ENCODE data around the gene NTRK1.

Gene NTRK1

DNA sequence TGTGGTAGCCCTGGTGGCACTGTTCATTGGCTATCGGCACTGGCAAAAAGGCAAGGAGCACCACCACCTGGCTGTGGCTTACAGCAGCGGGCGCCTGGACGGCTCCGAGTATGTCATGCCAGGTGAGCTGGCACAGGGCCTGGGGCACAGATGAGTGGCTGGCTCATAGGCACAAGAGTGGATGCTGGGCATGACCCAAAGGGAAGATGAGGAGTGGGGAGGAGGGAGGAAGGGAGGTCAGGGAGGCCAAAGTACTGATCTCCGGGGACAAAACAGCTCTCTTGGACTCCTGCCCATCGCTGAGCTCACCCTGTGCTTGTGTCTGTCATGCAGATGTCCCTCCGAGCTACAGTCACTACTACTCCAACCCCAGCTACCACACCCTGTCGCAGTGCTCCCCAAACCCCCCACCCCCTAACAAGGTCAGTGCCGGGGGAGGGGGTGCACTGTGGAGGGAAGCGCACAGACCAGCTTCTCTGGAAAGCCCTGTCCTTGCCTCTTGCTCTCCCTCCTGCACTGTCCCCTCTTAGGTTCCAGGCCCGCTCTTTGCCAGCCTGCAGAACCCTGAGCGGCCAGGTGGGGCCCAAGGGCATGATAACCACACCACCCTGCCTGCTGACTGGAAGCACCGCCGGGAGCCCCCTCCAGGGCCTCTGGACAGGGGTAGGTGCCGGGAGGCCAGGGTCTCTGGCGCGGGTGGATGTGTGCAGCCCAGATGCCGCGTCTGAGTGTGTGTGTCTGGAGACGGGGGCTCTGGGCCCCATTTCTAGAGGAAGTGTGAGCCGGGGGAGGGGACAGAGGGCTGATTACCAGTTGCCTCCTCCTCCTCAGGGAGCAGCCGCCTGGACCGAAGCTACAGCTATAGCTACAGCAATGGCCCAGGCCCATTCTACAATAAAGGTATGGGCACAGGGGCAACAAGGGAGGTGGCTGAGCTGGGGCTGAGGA lies 52.5 kb downstream of the NTRK1 start:
- H3K27me3 ChIP-seq (ENCODE audit: insufficient read depth, low read length) = peaks cover 31% of the 10 kb centered on the region
- no peak overlapping the region for H3K9ac ChIP-seq (ENCODE audit: low read depth, low read length)
- H3K36me3 ChIP-seq (ENCODE audit: insufficient read depth, low read depth, low read length) = no peaks in the 10 kb centered on the region
- H3K9me3 ChIP-seq (ENCODE audit: insufficient read depth, low read depth, low read length) = no peaks in the 10 kb centered on the region
- no peak overlapping the region for H3K4me3 ChIP-seq (ENCODE audit: low read length)
- H3K4me1 ChIP-seq (ENCODE audit: insufficient read depth, low read length) = no peaks in the 10 kb centered on the region
- H3K27ac ChIP-seq (ENCODE audit: low read length) = no peak overlapping the region

GRCh38 chr1:156913809-156914387 lies 53.2 kb downstream of the NTRK1 start:
- Histone ChIP-seq H3K4me3 (ENCODE audit: low read length) (no peak overlapping the region), H3K9ac (ENCODE audit: low read depth, low read length) (no peak overlapping the region), H3K27ac (ENCODE audit: low read length) (no peak overlapping the region), H3K36me3 (ENCODE audit: insufficient read depth, low read depth, low read length) (no peaks in the 10 kb centered on the region), H3K9me3 (ENCODE audit: insufficient read depth, low read depth, low read length) (no peaks in the 10 kb centered on the region), H3K27me3 (ENCODE audit: insufficient read depth, low read length) (peaks cover 39% of the 10 kb centered on the region), H3K4me1 (ENCODE audit: insufficient read depth, low read length) (no peaks in the 10 kb centered on the region)

- Histone ChIP-seq H3K9ac (ENCODE audit: low read depth, low read length) (no peak overlapping the region), H3K36me3 (ENCODE audit: insufficient read depth, low read depth, low read length) (no peaks in the 10 kb centered on the region), H3K4me1 (ENCODE audit: insufficient read depth, low read length) (no peaks in the 10 kb centered on the region), H3K27me3 (ENCODE audit: insufficient read depth, low read length) (peaks cover 44% of the 10 kb centered on the region), H3K27ac (ENCODE audit: low read length) (no peak overlapping the region), H3K9me3 (ENCODE audit: insufficient read depth, low read depth, low read length) (no peaks in the 10 kb centered on the region), H3K4me3 (ENCODE audit: low read length) (no peak overlapping the region)
Observed at GRCh38 chr1:156914440-156914856, 53.8 kb downstream of the NTRK1 start.

- no peak within 1 kb of the TSS for H3K9ac ChIP-seq (ENCODE audit: low read depth, low read length)
- H3K27ac ChIP-seq (ENCODE audit: low read length) = no peak within 1 kb of the TSS
- no peaks in the 10 kb centered on the region; the same call in 1 of the 2 replicates for H3K9me3 ChIP-seq (ENCODE audit: insufficient read depth, low read depth, low read length)
- H3K36me3 ChIP-seq (ENCODE audit: insufficient read depth, low read depth, low read length) = no peaks in the 10 kb centered on the region
- H3K4me3 ChIP-seq (ENCODE audit: low read length) = peak within 1 kb of the TSS; percentile 68; the same call in 1 of the 2 replicates
- peaks cover 4% of the 10 kb centered on the region; the same call in 1 of the 2 replicates for H3K4me1 ChIP-seq (ENCODE audit: insufficient read depth, low read length)
- peaks cover 86% of the 10 kb centered on the region for H3K27me3 ChIP-seq (ENCODE audit: insufficient read depth, low read length)
Observed at GRCh38 chr1:156920233-156921052, 59.8 kb downstream of the NTRK1 start, which contains the start of gene LRRC71. Gene LRRC71 (plus strand): TSS chr1:156920632. CDS start chr1:156920804, 172 bp downstream.

- peaks cover 88% of the 10 kb centered on the region for H3K27me3 ChIP-seq (ENCODE audit: insufficient read depth, low read length)
- H3K4me3 ChIP-seq (ENCODE audit: low read length) = peak overlapping the region; percentile 68; the same call in 1 of the 2 replicates
- H3K4me1 ChIP-seq (ENCODE audit: insufficient read depth, low read length) = peaks cover 4% of the 10 kb centered on the region; the same call in 1 of the 2 replicates
- H3K27ac ChIP-seq (ENCODE audit: low read length) = no peak overlapping the region
- no peak overlapping the region for H3K9ac ChIP-seq (ENCODE audit: low read depth, low read length)
- H3K9me3 ChIP-seq (ENCODE audit: insufficient read depth, low read depth, low read length) = no peaks in the 10 kb centered on the region; the same call in 1 of the 2 replicates
- H3K36me3 ChIP-seq (ENCODE audit: insufficient read depth, low read depth, low read length) = no peaks in the 10 kb centered on the region
Observed at GRCh38 chr1:156921053-156921529, 60.4 kb downstream of the NTRK1 start.

DNA sequence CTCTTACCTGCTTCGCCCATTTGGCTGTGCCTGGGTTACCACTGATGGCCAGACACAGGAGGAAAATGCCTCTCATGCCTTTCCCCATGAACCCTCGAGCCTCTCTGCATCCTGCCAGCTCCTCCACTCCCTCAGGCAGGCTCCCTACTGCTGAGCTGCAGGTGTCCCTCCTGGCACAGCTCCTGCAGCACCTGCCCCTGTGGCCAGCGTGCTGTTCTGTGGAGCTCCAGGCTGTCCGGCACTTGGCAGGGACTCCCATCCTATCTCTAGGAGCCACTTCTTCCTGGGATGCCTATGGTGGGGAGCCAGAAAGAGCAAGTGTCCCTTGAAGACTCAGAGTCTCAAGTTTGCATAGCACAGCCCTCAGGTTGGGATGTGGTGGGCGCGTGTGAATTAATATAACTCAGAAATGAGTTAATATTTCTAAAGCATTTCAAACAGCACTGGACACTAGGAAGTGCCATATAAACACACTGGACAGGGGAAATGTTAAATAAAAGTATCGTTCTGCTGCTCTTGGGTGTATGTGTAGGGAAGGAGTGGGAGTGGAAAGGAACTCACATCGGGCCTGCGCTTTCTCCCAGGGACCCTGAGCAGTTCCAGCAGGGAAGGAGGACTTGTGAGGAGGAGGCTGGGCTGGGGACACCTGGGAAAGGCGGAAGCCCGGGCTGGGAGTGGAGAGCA lies 62.5 kb downstream of the NTRK1 start:
- Histone ChIP-seq H3K4me3 (ENCODE audit: low read length) (peak overlapping the region; percentile 64), H3K27ac (ENCODE audit: low read length) (no peak overlapping the region), H3K27me3 (ENCODE audit: insufficient read depth, low read length) (peaks cover 100% of the 10 kb centered on the region), H3K36me3 (ENCODE audit: insufficient read depth, low read depth, low read length) (no peaks in the 10 kb centered on the region), H3K9ac (ENCODE audit: low read depth, low read length) (no peak overlapping the region), H3K9me3 (ENCODE audit: insufficient read depth, low read depth, low read length) (no peaks in the 10 kb centered on the region; the same call in 1 of the 2 replicates), H3K4me1 (ENCODE audit: insufficient read depth, low read length) (peaks cover 4% of the 10 kb centered on the region; the same call in 1 of the 2 replicates)

DNA sequence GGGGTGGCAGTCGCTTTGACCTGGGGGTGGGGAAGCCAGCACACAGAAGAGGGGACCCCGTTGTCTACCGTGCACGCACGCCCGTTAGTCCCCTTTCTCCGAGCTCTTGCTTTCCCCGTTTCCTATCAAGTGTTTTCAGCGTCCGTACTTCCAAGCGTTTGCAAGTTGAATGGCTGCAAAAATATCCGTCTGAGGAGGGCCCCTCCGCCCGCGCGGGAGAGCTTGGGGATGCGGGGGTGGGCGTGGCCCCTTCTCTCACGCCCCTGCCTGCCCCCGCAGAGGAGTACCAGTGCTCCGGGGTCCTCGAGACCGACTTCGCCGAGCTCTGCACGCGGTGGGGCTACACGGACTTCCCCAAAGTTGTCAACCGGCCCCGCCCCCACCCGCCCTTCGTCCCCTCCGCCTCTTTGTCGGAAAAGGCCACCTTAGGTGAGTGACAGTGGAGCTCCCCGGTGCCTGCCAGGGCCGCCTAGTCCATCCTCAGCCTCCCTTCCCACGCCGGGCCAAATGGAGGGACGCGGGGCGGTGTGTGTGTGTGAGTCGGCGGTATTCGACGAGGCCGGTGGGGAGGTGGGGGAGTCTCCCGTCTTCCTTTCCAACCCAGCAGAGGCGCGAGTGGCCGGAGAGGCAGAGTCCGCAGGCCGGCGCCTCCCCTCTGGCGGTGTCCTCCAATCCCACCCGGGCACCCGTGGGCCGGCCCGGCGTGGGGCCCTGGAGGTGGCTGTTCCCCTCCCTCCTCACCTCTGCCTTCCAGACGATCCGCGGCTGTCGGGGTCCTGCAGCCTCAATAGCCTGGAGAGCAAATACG lies 63.2 kb downstream of the NTRK1 start:
- H3K9me3 ChIP-seq (ENCODE audit: insufficient read depth, low read depth, low read length) = no peaks in the 10 kb centered on the region; the same call in 1 of the 2 replicates
- no peaks in the 10 kb centered on the region for H3K36me3 ChIP-seq (ENCODE audit: insufficient read depth, low read depth, low read length)
- H3K4me1 ChIP-seq (ENCODE audit: insufficient read depth, low read length) = peaks cover 4% of the 10 kb centered on the region; the same call in 1 of the 2 replicates
- no peak overlapping the region for H3K27ac ChIP-seq (ENCODE audit: low read length)
- H3K4me3 ChIP-seq (ENCODE audit: low read length) = peak overlapping the region; percentile 64
- peaks cover 100% of the 10 kb centered on the region for H3K27me3 ChIP-seq (ENCODE audit: insufficient read depth, low read length)
- H3K9ac ChIP-seq (ENCODE audit: low read depth, low read length) = no peak overlapping the region

DNA sequence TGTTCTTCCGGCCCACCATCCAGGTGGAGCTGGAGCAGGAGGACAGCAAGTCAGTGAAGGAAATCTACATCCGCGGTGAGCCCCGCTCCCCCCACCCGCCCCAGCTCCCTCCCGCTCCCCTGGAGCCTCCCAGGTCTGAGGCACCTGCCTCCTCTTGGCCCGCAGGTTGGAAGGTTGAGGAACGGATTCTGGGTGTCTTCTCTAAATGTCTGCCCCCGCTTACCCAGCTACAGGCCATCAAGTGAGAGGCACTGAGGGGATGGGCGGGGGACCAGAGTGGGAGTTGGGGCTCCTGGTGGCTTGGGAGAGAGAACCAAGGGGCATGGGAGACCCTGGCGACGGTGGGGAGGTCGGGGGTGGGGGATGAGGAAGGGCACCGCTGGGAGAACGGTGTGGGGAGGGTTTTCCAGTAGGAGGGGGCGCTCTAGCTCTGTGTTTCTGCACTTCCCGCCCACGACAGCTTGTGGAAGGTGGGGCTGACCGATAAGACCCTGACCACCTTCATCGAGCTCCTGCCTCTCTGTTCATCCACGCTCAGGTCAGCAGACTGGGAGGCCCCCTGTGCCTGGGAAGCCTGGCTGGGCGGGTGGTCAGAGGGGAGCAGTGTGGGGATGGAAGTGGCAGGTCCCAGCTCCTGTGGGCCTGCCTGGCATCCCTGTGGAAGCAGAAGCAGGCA lies 64.0 kb downstream of the NTRK1 start:
- H3K36me3 ChIP-seq (ENCODE audit: insufficient read depth, low read depth, low read length) = no peaks in the 10 kb centered on the region
- H3K27me3 ChIP-seq (ENCODE audit: insufficient read depth, low read length) = peaks cover 100% of the 10 kb centered on the region
- H3K9me3 ChIP-seq (ENCODE audit: insufficient read depth, low read depth, low read length) = no peaks in the 10 kb centered on the region; the same call in 1 of the 2 replicates
- H3K27ac ChIP-seq (ENCODE audit: low read length) = no peak overlapping the region
- H3K4me1 ChIP-seq (ENCODE audit: insufficient read depth, low read length) = peaks cover 4% of the 10 kb centered on the region; the same call in 1 of the 2 replicates
- H3K4me3 ChIP-seq (ENCODE audit: low read length) = peak overlapping the region; percentile 64; the same call in 1 of the 2 replicates
- no peak overlapping the region for H3K9ac ChIP-seq (ENCODE audit: low read depth, low read length)

DNA sequence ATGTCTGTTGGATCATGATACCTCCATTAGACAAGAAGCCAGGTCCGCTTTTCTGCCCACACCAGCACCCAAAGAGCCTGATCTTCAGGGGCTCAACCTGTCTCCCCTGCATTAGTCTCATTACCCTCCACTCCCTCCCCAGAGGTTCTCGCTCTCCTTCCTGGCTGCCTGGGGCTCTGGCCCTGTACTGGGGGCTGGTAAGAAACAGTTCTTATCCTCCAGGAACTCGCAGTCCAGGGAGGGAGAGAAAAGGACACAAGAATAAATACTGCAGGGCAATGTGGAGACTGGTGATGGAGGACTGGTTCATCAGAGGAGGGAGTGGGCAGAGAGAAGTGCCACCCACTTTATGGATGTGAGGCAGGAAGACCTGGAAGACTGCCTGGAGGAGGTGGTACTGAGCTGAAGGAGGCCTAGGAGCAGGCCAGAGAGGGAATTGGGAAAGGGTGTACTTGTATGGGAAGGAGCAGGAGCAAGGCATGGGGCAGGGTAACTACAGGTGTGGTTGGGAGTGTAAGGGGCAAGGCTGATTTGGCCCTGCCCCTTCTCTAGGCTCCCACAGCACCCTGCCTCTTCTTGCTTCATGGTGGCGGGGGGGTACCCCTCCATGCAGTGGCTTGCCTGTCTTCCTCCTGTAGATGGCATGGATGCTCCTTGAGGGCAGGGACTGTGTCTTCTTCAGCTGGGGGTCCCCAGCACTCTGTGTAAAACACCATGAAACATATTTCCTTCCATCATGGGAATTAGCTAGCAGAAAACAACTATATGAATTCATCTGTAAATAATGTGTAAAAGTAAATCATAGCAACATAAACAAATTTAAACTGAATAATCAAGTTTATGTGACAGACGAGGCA lies 64.7 kb downstream of the NTRK1 start:
- H3K9ac ChIP-seq (ENCODE audit: low read depth, low read length) = no peak overlapping the region
- no peaks in the 10 kb centered on the region; the same call in 1 of the 2 replicates for H3K9me3 ChIP-seq (ENCODE audit: insufficient read depth, low read depth, low read length)
- no peak overlapping the region for H3K27ac ChIP-seq (ENCODE audit: low read length)
- no peak overlapping the region for H3K4me3 ChIP-seq (ENCODE audit: low read length)
- peaks cover 4% of the 10 kb centered on the region; the same call in 1 of the 2 replicates for H3K4me1 ChIP-seq (ENCODE audit: insufficient read depth, low read length)
- no peaks in the 10 kb centered on the region for H3K36me3 ChIP-seq (ENCODE audit: insufficient read depth, low read depth, low read length)
- H3K27me3 ChIP-seq (ENCODE audit: insufficient read depth, low read length) = peaks cover 97% of the 10 kb centered on the region
